Spinal cord (tissue), 10 donors: ENCODE measurements around the gene IMMP2L. TPM values are rescaled to one million over a fixed set of nuclear protein-coding genes. Genes with fewer than 3 reads are reported as not detected.

Experiments used
- DNase-seq, 6 donors: peaks; one replicate each; pipeline versions ENCODE4 v3.0.0 to v3.0.0-alpha.2; 2013 to 2015; ENCODE audit warnings: low spot score in 6 of 6, low read depth in 4 of 6
- H3K27ac ChIP-seq: one replicate; pipeline ENCODE4 v1.5.1; 2013; ENCODE audit warnings: low read depth, low read length, control low read depth
- H3K27me3 ChIP-seq: one replicate; pipeline ENCODE4 v1.6.1; 2013; ENCODE audit warnings: low read length; ENCODE audit not compliant: control insufficient read depth, insufficient read depth
- H3K36me3 ChIP-seq: one replicate; pipeline ENCODE4 v1.6.1; 2013; ENCODE audit warnings: low read length; ENCODE audit not compliant: control insufficient read depth, insufficient read depth
- H3K4me1 ChIP-seq: one replicate; pipeline ENCODE4 v1.6.1; 2013; ENCODE audit warnings: low read length; ENCODE audit not compliant: control insufficient read depth, insufficient read depth
- H3K4me3 ChIP-seq: one replicate; pipeline ENCODE4 v1.5.1; 2013; ENCODE audit warnings: low read depth, low read length, control low read depth
- H3K9me3 ChIP-seq: one replicate; pipeline ENCODE4 v1.6.1; 2013; ENCODE audit warnings: low read length; ENCODE audit not compliant: control insufficient read depth, insufficient read depth
- WGBS: methylation state at CpG from one replicate; pipeline ENCODE4 v1.1.5; 2013; ENCODE audit warnings: missing lambda C conversion rate; ENCODE audit not compliant: insufficient coverage; 5-methylcytosine and 5-hydroxymethylcytosine counted together
- polyA plus RNA-seq, 2 donors: library from polyadenylated mRNA; unstranded; fragments of 120-200 nt; gene quantifications; one replicate each; pipeline ENCODE4 v1.2.1, GENCODE V29; 2013; ENCODE audit not compliant: insufficient read length in 2 of 2
- total RNA-seq, 2 donors: library from RNA; depleted of rRNA in 1 of 2; stranded (reverse); fragments of 120-200 nt in 1 of 2; fragments of >200 nt in 1 of 2; gene quantifications; one replicate each; pipeline versions ENCODE4 v1.2.3 to v1.2.4, GENCODE V29; 2013 to 2014
- donor health status: healthy.

The IMMP2L gene
- total and polyA plus RNA-seq, 4 donors = 14.8 to 26.8 (median 17.4) TPM

- WGBS = 93% methylated on average over 3 of the region's 4 CpGs
- H3K27ac ChIP-seq = no peak overlapping the region
- DNase-seq = no peak
- H3K36me3 ChIP-seq = no peaks in the 10 kb centered on the region
- H3K4me3 ChIP-seq = no peak overlapping the region
- H3K4me1 ChIP-seq = no peaks in the 10 kb centered on the region
- no peaks in the 10 kb centered on the region for H3K9me3 ChIP-seq
- H3K27me3 ChIP-seq = no peaks in the 10 kb centered on the region
Measured at GRCh38 chr7:111010798-111011197, 551.5 kb downstream of the IMMP2L start.

DNA sequence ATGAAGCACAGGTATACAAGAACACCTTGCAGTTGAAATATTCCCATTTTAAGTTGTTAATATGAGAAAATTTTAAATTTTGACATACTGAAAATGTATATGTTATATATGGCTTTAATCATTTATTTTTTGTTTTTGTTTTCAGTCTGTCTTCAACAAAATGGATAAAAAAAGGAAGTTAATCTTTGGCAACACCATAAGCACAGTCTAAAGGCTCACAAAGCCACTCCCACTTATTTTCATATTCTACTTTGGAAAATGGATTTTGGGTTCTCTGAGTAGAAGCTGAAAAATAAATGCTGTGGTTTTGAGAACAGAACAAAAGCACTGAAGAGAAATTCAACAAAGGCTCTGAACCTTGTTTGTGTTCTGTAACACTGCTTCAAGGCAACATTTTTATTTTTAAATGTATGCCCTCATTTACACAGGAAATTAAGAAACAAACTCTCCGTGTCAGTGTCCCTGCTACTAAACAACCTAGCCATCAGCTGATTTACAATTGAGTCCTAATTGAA lies 552.7 kb downstream of the IMMP2L start:
- Histone ChIP-seq H3K4me1 (no peaks in the 10 kb centered on the region), H3K36me3 (no peaks in the 10 kb centered on the region), H3K4me3 (no peak overlapping the region), H3K27me3 (no peaks in the 10 kb centered on the region), H3K9me3 (no peaks in the 10 kb centered on the region), H3K27ac (no peak overlapping the region)
- no peak for DNase-seq
- 57% methylated on average over 1 of the region's 1 CpG for WGBS

DNA sequence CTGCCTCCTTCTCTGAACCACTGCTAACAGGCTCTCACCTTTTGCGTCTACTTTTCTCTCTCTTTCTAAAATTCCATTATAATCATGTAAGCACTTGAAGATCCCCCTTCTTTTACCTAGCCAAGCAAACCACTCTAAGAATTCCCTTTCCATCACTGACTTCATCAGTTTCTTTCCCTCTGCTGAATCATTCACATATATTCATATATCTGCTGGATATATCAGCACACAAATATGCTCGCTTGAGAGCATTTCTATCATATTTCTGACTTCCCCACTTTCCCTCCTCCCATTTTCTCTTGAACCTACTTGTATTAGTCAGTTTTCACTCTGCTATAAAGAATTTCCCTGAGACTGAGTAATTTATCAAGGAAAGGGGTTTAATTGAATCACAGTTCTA lies 555.6 kb downstream of the IMMP2L start:
- 92% methylated on average over 1 of the region's 2 CpGs for WGBS

DNA sequence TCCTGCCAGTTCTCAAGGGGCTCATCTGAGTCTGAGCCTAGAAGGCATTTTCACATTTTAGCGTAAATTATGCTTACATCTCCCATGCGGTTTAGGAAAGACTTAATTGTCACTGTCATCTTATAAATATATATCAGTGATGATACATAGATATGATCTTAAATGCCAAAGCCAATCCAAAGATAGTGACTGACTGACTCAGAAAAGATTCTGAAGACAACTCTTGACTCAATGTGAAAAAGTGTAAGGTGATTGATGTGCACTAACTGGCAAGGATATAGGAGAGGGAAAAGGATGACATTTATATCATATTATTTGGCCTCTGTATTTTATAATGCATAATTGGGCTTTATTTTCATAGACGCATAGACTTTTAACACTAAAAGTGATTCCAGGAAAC lies 556.3 kb downstream of the IMMP2L start:
- no CpG with 5 or more reads among the region's 3 CpGs for WGBS
- no peak overlapping the region for H3K27ac ChIP-seq

More for the DNA sequence above, 555.6 kb downstream of the IMMP2L start:
- Histone ChIP-seq H3K9me3 (no peaks in the 10 kb centered on the region), H3K36me3 (no peaks in the 10 kb centered on the region), H3K4me1 (no peaks in the 10 kb centered on the region), H3K27ac (no peak overlapping the region), H3K27me3 (no peaks in the 10 kb centered on the region), H3K4me3 (no peak overlapping the region)
- DNase-seq = no peak

DNA sequence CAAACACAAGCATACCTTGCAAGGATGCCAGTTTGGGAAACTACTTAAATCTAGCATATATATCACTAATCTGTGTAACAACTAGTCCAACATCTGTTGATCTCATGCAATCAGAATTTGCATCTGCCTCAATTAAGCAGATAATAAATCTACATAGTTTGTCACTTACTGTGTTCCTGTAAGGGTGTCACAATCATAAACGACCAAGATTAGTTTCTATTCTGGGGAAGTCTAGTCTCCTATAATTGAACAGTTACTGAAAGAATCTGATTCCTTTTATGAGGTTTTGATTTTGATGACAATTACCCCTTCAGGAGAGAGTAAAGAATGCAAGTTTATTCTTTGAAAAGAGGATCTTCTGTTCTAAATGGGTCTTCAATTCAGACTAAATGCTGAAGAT lies 556.8 kb downstream of the IMMP2L start:
- Histone ChIP-seq H3K4me1 (no peaks in the 10 kb centered on the region), H3K9me3 (no peaks in the 10 kb centered on the region), H3K27ac (no peak overlapping the region), H3K4me3 (no peak overlapping the region), H3K27me3 (no peaks in the 10 kb centered on the region), H3K36me3 (no peaks in the 10 kb centered on the region)
- no peak for DNase-seq
- WGBS = no CpG with 5 or more reads among the region's 1 CpG

More for the DNA sequence above, 556.3 kb downstream of the IMMP2L start:
- Histone ChIP-seq H3K4me1 (no peaks in the 10 kb centered on the region), H3K4me3 (no peak overlapping the region), H3K36me3 (no peaks in the 10 kb centered on the region), H3K9me3 (no peaks in the 10 kb centered on the region), H3K27me3 (no peaks in the 10 kb centered on the region)
- no peak for DNase-seq

DNA sequence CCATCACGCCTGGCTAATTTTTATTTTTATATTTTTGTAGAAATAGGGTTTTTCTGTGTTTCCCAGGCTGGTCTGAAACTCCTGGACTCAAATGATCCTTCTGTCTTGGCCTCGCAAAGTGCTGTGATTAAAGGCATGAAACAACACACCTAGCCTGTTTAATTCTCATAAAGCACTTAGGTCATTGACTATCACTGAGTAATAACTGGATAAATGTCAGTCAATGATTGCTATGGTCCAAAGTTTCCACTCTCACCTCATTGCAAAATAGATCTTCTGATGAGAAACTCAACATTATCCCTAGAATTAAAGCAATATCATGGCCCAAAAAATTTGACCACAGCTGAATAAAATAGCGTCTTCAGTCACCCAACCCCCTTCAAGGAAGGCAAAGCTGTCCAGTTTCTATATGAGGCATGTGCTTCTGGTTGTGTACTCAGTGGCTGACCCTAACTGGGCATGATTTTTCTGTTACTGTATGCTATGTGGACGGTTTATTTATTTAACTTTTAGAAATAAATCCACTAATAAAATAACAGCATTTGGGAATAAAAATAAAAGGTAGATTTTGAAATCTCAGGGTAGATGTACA lies 557.9 kb downstream of the IMMP2L start:
- Histone ChIP-seq H3K4me3 (no peak overlapping the region), H3K27ac (no peak overlapping the region), H3K27me3 (no peaks in the 10 kb centered on the region), H3K9me3 (no peaks in the 10 kb centered on the region), H3K36me3 (no peaks in the 10 kb centered on the region), H3K4me1 (no peaks in the 10 kb centered on the region)
- no CpG with 5 or more reads among the region's 4 CpGs for WGBS
- DNase-seq = no peak

GRCh38 chr7:111003883-111004282 lies 558.4 kb downstream of the IMMP2L start:
- Histone ChIP-seq H3K4me1 (no peaks in the 10 kb centered on the region), H3K9me3 (no peaks in the 10 kb centered on the region), H3K36me3 (no peaks in the 10 kb centered on the region), H3K27me3 (no peaks in the 10 kb centered on the region), H3K27ac (no peak overlapping the region), H3K4me3 (no peak overlapping the region)
- no peak for DNase-seq

- no peaks in the 10 kb centered on the region for H3K9me3 ChIP-seq
- H3K27me3 ChIP-seq = no peaks in the 10 kb centered on the region
- no peak overlapping the region for H3K27ac ChIP-seq
- no peak for DNase-seq
- WGBS = 94% methylated on average over 4 of the region's 5 CpGs
- no peaks in the 10 kb centered on the region for H3K36me3 ChIP-seq
- no peaks in the 10 kb centered on the region for H3K4me1 ChIP-seq
- no peak overlapping the region for H3K4me3 ChIP-seq
Measured at GRCh38 chr7:110994028-110994967, 568.0 kb downstream of the IMMP2L start.

DNA sequence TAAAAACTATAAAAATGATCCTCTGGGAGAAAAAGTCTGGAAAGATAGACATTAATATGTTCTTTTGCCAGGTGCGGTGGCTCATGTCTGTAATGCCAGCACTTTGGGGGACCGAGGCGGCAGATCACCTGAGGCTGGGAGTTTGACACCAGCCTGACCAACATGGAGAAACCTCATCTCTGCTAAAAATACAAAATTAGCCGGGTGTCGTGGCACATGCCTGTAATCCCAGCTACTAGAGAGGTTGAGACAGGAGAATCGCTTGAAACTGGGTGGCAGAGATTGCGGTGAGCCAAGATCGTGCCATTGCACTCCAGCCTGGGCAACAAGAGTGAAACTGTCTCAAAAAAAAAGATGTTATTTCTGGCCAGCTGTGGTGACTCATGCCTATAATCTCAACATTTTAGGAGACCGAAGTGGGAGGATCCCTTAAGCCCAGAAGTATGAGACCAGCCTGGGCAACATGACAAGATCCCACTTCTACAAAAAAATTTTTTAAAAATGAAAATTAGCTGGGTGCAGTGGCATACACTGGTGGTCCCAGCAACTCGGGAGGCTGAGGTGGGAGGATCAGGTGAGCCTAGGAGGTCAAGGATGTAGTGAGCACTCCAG lies 573.3 kb downstream of the IMMP2L start:
- H3K27ac ChIP-seq = no peak overlapping the region
- no peaks in the 10 kb centered on the region for H3K27me3 ChIP-seq
- H3K36me3 ChIP-seq = no peaks in the 10 kb centered on the region
- no peaks in the 10 kb centered on the region for H3K9me3 ChIP-seq
- 96% methylated on average over 6 of the region's 10 CpGs for WGBS
- H3K4me1 ChIP-seq = no peaks in the 10 kb centered on the region
- DNase-seq = no peak
- no peak overlapping the region for H3K4me3 ChIP-seq
